Hematopoietic multipotent progenitor cell treated with erythropoietin and hydrocortisone succinate and interleukin-3 and kit ligand, for 4 days (in vitro differentiated cells): ENCODE results near the gene TTLL11.

ENCODE experiments used
- DNase-seq: peaks from one replicate; pipeline ENCODE4 v3.0.0-alpha.2; 2015

The TTLL11 gene, protein sequence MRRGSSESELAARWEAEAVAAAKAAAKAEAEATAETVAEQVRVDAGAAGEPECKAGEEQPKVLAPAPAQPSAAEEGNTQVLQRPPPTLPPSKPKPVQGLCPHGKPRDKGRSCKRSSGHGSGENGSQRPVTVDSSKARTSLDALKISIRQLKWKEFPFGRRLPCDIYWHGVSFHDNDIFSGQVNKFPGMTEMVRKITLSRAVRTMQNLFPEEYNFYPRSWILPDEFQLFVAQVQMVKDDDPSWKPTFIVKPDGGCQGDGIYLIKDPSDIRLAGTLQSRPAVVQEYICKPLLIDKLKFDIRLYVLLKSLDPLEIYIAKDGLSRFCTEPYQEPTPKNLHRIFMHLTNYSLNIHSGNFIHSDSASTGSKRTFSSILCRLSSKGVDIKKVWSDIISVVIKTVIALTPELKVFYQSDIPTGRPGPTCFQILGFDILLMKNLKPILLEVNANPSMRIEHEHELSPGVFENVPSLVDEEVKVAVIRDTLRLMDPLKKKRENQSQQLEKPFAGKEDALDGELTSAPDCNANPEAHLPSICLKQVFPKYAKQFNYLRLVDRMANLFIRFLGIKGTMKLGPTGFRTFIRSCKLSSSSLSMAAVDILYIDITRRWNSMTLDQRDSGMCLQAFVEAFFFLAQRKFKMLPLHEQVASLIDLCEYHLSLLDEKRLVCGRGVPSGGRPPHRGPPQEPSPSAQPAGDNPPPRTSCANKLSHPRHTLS

DNA sequence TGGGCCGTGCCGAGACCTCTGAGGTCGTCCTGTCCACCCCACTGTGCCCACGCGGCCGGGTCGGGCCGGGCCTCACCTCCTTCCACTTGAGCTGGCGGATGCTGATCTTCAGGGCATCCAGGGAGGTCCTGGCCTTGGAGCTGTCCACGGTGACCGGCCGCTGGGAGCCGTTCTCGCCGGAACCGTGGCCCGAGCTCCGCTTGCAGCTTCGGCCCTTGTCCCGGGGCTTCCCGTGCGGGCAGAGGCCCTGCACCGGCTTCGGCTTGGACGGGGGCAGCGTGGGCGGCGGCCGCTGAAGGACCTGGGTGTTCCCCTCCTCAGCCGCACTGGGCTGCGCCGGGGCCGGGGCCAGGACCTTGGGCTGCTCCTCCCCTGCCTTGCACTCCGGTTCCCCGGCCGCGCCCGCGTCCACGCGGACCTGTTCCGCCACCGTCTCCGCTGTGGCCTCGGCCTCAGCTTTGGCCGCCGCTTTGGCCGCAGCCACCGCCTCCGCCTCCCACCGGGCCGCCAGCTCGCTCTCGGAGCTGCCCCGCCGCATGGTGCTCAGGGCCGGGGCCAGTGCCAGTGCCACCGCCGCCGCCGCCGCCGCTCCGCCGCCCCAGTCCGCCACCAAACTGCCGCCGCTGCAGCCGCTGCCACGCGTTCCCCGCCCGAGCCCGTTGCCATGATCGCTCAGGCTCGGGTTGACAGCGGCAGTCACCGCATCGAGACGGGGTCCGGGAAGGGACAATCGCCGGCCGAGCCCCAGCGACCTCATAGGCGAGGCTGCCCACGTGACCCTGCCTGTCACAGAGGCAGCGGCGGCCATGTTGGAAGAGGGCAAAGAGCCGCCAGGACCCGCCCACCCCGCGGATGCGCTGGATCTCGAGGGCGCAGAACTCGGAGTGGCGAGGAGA, at the start of gene TTLL11:
Gene TTLL11 (minus strand): TSS at position 698 of the 896 bp plus-strand sequence. CDS start 160 bp downstream, at position 538.
- DNase-seq, result peak; percentile 98

DNA sequence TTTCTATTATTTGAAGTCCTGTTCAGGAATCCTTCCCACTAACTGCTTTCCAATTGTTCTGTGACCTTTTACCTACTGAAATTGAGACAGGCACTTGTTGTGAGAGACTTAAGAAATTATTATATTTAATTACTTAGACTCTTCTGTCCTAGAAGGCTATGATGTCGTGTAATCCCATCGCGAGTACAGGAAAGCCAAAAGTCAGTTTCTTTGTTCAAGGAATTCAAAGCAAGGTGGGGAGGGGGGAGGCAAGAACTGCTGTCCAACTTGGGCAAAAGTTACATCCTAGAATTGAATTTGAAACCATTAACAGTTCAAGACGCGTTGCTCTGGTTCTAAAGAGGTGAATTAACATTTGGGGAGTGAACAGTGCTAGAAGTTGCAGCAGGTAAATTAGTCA, 48.6 kb upstream of the TTLL11 start:
- DNase-seq, result no peak

DNA sequence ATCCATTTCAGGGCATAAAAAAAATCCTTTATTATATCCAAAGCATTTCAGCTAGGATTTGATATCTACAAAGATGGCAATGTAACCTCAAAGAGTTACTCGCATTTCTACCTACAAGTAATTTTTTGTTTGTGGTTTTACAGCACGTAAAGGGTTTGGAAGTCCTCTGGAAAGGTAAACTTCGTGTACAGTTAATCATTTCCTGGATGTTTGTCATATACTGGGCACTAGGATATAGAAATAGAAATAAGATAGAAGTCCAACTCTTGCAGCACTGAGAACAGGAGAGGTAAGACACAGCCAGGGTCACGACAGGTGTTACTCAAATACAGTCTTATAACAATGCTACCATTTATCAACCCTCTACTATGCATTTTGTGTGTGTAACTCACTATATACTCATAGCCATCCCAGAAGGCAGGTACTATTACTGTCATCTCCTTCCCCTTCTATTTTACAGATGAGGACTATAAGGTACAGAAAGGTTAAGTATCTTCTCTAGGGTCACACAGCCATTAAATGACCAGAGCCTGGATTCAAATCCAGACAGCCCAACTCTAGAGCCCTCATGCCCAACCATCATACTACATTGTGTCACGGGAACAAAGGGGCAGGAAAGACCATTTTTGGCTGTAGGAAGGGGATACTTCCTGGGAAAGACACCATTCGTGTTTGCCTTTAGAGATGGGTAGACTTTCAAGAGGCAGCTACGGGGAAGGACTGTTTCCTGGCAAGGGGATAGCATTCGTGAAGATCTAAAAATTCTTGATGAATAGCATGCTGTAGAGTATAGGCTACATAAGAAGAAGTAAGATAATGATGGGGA, 47.5 kb upstream of the TTLL11 start:
- no peak for DNase-seq

DNA sequence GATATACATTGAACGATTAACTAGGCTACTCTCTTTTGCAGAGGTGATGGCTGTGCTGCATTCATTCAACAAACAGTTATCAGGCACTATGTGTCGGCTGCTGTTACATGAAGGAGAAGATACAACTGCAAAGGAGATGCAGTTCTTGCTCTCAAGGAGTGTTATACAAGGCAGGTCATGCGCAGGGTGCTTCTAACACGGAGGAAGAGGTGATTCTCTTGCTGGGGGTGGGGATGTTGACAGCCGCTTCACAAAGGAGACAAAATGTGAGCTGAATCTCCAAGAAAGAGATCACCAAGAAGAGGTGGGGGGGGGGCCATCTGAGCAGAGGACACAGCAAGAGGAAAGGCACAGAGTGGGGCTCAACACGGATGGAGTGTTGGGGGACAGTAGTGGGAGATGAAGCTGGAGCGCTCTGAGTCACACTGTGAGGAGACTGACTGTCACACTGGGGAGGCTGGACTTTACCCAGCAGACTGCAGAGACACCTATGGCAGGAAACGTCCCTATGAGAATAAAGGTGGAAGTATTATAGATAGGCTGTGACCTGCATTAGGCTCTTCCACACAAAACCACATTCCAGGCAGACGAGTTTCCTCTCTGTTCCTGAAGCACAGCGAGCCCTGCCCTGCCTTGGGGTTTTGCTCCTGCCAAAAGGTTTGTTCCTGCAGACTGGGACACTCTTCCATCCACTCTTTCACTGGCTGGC, 45.6 kb upstream of the TTLL11 start:
- no peak for DNase-seq

DNA sequence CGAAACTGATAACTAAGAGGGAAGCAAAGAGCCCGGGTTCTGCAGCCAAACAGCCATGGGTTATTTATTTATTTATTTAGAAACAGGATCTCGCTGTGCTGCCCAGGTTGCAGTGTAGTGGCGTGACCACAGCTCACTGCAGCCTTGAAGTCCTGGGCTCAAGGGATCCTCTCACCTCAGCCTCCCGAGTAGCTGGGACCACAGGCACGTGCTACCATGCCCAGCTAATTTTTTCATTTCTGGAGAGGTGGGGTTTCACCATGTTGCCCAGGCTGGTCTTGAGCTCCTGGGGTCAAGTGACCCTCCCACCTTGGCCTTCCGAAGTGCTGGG, 42.4 kb upstream of the TTLL11 start:
- no peak for DNase-seq

DNA sequence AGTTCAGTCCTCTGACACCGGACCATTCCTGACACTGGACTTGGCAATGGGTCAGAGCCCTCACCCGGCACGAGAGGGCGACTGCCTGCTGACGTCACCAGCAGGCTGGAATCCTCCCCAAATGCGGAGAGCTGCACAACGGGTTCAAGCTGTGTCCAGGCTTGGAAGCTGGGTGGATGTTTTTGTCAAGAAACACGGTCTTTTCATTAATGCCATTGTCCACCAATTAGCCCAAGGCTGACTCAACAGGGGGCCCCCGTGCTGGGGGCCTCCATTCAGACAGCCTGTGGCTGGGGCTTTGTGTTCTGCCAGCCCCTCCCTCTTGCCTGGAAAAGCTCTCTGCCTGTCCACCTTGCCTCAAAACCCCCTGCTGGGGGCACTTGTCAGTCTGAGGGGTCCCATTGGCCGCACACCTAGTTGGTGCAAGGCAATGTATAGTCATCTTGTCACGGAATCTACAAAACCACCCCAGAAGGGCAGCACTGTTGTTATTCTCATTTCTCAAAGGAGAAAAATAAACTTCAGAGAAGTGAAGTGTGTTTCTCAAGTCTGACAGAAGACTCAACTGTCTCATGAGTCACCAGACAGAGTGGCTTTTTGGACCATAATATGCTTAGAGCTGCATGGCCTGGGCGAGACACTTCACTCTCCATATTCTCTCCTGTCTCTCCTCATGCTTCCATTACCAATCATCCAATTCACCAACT, 41.9 kb upstream of the TTLL11 start:
- no peak for DNase-seq

DNA sequence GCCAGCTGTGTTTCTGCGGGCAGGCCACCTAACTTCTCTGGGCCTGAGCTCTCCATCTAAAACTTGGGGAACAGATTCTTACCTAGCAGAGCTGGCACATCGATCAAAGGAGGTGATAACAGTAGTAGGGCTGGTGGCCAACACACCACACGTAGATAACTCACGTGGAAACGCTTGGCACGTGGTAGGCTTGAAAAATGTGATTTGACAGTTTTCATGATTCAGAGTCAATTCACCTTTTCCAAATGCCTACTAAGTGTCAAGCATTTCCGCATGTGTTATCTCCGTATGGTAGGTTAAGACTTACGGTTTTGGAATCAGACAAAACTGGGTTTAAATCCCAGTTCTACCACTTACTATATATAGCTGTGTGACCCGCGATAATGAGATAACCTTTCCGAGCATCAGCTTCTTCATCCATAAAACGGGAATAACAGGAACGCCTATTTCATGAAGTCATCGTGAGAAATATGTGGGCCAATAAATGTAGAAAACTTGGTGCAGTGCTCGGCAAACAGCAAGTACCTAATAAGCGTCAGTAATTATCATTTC, 41.0 kb upstream of the TTLL11 start:
- DNase-seq, result no peak

DNA sequence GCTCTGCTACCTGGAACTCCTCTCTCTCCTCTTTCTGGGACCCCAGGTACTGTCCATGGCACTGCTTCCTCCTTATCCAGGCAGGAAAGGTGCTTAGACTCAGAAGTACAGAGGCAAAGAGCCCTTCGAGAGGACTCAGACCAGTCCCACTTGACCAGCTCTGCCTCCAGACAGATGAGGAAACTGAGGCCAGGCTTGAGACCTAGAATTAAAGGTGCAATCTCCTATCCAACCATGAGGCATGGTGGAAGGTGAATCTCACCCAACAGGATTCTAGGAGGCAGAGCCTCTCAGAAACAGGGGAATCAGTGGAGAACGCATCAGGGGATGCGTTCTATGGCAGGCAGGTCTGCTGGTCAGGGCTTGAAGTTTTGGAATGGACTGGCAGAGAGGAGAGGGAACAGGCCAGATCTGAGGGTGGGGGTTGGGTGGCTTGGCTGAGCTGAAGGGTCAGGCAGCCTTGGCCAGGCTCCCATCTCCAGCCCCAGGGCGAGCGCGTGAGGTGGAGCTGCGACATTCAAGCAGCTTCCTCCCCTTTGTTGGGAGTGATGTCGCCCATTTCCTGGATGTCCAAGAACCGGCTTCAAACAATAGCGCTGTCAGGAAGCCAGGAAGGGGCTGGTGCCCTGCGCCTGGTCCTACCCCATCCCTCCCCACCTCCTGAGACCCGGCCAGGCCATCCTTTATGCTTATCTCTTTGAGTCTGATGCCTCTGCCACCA, 40.3 kb upstream of the TTLL11 start:
- DNase-seq, result no peak

DNA sequence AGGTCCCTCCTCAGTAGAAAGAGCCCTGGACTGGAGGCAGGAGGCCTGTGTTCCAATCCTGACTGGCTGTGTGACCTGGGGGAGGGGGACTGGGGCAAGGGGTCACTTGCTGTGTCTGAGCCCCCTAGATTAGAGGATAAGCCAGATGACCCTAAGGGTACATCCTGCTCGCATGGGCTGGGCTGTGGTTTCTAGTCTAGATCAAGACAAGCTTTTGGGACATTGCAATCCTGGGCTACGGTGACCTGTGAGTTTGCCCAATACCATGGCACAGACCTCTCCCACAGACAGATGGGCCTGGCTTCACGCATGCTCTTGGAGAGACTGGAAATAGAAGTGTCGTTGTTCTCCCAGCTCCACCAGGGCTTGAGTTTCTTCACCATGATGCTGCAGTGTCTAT, 39.4 kb upstream of the TTLL11 start:
- no peak for DNase-seq

DNA sequence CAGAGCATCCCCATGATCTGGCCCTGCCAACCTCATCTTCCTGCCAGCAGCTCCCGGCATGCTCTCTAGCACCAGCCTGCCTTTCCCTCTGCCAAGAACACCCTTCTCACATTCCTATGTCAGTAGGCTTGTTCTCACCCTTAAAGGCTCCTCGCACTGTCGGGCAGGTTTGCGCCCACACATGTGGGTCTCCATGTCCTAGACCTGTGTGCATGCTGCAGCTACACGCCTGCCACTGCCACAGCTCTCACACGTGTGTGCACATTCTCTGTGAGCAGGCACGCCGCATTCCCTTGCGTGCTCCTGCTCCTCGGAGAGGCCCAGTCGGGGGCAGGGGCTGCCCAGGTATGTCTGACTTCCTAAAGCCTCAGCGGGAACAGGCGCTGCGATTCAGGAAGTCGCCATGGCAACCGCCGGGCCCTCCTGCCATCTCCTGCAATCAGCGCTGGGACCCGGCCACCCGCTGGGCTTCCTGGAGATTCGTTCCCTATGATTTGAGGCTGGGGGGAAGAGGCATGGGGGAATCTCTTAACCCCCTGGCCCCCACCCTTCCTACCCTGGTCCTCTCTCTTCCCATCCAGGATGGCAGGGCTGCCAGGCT, 38.4 kb upstream of the TTLL11 start:
- no peak for DNase-seq

DNA sequence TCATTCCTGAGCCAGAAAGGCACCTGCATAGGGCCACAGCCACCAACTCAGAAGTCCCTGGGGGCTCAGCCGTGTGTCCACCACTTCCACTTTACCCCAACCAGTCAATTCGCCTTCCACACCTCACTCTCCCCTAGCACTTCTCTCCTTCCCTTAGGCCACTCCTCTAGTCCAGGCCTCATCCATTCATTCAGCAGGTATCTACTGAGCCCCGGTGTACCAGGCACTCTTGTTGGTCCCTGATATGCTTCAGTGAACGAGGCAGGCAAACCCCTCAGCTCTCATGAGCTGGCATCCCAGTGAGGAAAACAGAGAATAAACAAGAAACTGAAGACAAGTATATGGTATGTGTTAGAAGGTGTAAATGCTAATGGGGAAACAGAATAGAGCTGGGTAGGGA, 37.7 kb upstream of the TTLL11 start:
- no peak for DNase-seq

DNA sequence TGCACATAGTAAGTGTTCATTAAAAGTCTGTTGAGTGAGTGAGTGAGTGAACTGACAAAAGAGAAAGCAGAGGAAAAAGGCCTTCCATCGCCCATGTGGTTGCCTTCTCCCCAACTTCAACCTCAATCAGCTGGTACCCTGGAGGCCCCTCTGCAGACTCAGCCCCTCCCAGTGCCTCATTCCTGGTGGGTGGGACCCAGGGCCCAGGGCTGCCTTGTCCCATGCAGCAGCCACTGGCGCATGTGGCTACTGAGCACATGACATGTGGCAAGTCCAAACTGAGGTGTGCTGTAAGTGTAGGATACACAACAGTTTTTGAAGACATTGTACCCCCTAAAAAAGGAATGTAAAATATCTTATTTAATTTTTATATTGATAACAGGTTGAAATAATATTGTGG, 36.9 kb upstream of the TTLL11 start:
- no peak for DNase-seq

DNA sequence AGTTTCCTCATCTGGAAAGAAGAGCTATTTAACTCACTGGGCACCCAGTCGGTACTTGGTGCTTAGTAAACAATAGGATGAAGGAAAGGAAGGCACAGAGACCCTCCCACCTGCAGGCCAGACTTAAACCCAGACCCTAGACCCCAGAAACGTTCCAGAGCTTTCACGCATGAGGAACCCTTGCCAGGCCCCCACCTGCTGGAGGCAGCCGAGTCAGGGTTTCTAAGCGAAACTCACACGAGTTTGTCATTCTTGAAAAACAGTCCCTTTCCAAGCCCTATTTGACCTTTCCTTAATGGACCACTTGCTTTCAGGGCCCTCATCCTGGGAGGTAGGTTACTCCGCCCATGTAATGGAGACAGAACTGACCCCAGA, 35.8 kb upstream of the TTLL11 start:
- no peak for DNase-seq

DNA sequence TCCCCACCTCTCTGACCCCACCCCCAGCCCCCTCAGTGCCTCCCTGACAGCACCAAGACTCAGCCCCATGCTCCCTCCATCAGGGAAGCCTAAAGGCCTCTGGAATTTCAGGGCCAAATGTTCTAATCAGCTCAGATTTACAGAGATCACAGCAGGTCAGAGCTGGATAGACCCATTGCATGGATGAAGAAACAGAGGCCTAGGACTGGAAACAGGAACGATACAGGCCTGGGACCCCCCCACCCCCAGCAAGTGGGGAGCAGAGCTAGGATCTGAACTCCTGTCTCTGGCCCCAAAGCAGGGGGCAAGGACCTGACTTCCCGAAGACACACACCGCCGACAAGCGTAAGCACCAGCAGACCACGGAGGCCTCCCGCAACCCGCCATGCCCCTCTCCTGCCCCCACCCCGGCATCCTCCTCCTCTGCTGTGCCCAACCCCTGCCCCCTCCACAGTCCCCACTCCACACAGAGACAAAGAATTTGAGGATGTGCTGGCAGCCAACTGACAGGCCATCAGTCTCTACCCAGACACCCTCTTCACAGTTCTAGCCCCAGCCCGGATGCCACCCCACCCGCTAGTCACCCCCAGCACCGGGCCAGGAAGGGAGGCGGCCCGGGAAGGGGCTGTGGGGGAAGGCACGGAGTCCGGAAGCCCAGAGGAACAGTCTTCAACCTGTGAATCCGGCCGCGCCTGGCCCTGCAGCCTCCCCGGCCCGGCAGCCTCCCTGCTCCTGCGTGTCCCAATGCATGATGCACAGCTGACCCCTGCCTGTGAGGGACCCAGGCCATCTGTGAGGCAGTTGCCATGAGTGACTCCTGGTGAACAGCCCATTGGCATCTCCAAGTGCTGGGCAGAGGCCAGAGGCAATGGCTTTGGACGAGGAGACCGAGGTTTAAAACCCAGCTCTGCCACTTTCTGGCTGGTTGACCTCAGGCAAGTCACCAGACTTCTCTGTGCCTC, 35.2 kb upstream of the TTLL11 start:
- peak; percentile 24 for DNase-seq

DNA sequence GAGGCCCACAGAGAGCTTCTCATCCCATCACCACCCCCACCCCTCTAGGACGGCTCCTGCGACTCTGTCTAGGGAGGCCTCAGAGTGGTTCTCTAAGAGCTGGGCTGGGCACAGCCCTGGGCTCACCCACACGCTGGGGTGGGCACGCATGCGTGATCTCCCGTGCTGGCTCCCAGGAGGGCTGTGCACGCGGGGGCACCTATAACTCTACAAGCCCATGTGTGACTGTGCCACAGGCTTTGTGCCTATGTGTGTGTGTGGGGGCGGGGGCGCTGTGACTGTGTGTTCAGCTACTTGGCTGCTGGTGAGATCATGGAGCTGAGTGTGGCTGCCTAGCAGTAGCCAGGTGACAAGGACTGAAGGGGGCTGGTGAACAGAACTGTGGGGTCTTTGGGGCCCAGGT, 34.3 kb upstream of the TTLL11 start:
- peak; percentile 46 for DNase-seq

DNA sequence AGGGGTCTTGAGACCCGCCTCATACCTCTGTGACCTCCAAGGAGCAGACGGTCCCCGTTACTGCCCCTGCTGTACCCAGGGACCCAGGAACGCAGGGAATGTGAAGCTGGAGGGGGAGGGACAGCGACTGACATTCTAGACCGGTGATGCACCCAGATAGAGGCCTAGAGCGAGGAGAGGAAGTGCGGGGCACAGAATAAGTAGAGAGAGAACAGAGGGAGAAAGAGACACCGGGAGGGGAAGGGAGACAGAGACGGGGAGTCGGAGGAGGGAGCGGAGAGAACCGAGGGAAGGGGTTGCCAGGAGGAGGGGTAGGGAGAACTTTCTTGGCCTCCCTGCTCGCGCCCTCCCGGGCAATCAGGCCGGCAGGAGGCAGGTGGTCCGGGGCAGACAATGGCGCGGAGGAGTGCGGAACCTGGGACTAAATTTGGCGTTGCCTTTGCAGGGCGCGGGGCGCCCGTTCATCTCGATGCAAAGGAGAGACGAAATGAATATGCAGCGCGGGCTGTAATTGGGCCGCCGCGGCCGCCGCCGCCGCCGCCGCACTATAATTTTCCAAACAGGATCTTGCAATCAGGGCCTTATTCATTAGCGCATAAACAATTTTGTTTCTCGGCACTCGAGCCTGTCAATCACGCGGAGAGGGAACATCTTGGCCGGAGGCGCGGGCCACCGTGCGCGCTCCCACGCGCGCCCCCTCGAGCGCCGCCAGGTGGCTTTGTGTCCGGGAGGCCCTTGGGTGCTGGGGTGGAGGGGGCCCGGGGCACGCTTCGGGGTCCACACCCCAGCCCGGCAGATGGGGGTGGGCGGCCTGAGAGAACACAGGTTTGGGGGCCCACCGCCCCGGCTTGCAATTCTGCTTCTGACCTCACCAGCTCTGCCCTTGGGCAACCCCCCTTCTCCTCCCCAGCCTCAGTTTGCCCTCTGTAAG, 33.5 kb upstream of the TTLL11 start:
- DNase-seq, result peak; percentile 27
